Activated naive CD4-positive, alpha-beta T cell treated with anti-CD3 and anti-CD28 coated beads, Interleukin-2, amount 50 U/mL, for 16 hours (primary cell): ENCODE measurements around the gene BDP1.
"Not testable (repeated sequence)": the region's sequence is repeated elsewhere in the genome, so short reads cannot be mapped to it uniquely, and the experiment has no call there.

Source experiments
- DNase-seq: peaks from one replicate; pipeline ENCODE4 v3.0.0-alpha.2; 2020

Gene BDP1, protein sequence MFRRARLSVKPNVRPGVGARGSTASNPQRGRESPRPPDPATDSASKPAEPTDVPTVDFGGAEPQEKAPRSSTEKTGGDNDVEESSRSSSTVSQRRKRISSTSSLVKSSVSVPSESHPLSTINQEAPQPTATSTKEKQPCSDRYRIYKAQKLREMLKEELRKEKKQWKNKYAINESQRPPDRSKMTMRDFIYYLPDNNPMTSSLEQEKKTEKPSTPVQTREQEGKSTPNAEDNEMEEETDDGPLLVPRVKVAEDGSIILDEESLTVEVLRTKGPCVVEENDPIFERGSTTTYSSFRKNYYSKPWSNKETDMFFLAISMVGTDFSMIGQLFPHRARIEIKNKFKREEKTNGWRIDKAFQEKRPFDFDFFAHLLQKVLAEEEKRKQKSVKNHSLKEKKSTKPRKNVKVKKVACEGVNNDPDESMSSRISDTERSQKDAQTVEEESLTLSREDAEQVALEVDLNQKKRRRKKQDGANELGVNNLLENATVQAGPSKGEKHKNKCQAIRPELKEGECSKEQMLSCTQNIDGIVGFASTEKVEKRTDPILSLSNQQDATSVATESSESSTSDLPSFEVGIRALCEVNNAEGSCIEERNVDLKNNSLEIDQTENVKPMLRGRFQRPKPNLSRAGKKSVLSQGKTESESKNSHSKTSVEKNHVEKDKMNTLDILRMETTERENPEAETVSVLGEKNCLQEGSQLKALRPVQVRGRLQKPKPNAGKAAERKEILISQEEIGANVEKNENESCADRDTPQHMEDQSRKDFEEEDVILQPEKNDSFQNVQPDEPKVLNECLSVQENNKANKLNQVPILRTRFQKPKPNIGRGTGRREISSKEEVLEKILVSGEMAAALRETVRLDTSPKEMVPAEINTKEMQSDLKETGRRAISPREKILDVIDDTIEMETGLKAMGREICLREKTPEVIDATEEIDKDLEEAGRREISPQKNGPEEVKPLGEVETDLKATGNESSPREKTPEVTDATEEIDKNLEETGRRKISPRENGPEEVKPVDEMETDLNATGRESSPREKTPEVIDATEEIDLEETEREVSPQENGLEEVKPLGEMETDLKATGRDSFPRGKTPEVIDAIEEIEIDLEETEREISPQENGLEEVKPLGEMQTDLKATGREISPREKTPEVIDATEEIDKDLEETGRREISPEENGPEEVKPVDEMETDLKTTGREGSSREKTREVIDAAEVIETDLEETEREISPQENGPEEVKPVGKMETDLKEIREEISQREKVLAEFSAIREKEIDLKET (N-terminal part only)

DNA sequence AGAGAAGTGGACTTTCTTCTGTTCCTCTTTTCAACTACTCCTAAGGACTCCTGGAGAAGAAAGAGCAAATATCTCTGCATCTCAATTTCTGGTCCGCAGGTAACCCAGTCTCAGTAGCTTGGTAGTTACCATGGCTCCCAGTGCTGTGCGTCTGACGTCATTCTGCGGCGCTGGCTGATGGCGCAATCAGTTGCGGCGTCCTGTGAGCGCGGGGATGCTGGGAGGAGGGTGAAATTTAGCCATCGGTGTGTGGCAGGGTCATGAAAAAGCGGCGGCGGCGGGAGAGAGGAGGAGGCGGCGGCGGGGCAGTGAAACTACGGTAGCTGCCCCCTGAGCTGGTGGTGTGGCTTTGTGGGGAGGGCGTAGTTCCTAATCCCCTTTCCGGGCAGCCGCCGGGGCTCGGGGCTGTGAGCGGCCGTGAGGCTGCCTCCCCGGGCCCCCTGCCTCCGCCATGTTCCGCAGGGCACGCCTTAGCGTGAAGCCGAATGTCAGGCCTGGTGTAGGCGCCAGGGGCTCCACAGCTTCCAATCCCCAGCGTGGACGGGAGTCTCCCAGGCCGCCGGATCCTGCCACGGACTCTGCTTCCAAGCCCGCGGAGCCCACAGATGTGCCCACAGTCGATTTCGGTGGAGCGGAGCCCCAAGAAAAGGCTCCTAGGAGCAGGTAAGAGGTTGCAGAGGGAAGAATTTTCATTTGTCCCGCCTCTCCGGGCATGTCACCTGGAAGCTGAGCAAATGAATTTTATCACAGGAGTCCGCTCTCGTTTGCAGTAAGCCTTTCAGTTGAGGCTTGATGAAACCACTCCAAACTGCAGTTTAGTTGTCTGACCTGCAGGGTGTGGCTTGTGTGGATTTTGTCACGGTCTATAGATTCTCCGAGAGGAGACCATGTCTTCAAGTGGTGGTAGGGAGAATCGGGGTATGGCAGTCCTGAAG, at the start of gene BDP1:
BDP1 (plus strand) TSS at position 225 of the 935 bp plus-strand sequence; CDS start at position 452, 227 bp downstream.
- DNase-seq: peak; percentile 96

DNA sequence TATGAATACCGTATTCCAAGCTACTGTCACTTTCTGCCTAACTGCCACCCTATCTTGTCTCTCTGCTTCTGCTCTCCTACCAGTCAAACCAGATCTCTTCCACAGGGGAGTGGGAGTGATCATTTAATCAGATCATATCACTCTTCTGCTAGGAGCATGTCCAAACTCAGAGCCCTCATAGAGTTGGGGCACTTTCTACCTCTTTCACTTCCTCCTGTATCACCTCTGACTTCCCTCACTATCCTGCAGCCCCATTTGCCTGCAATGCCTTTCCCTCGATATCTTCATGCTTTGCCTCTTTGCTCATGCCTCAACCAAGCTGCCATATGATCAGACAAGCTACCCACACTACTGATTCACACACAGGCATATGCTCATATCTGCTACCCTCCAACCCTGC, 45.4 kb upstream of the BDP1 start:
- DNase-seq: not testable (repeated sequence)

DNA sequence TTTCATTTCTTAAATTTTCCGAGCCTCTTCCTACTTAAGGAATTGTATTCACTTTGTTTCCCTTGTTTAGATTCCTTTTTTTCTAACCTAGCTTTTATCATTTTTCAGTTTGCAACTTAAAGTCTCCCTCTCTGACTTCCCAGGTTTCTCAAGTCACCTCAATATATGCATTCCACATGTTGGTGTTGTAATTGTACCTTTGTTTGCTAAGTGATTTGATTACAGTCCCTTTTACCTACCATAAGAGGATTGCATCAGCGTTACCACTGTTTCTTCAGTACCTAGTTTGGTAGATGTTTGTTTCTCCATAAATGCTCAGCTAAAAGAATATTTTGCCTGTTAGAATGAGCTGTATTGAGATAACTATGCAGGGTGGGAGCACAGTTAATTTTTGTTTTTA, 39.8 kb upstream of the BDP1 start:
- not testable (repeated sequence) for DNase-seq

DNA sequence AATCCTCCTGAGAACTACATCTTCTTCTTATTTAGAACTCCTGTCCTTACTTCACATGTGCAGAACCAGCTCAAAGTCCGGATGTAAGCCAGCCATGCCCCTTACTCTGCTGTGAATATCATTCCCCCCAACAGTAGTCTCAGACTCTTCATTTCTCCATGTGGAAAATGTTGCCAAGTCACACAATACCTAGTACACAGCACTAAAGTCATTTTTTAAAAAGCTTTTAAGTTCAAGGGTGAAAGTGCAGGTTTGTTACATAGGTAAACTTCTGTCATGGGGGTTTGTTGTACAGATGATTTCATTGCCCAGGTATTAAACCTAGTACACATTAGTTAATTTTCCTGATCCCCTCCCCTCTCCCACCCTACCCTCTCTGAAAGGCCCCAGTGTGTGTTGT, 37.4 kb upstream of the BDP1 start:
- not testable (repeated sequence) for DNase-seq

DNA sequence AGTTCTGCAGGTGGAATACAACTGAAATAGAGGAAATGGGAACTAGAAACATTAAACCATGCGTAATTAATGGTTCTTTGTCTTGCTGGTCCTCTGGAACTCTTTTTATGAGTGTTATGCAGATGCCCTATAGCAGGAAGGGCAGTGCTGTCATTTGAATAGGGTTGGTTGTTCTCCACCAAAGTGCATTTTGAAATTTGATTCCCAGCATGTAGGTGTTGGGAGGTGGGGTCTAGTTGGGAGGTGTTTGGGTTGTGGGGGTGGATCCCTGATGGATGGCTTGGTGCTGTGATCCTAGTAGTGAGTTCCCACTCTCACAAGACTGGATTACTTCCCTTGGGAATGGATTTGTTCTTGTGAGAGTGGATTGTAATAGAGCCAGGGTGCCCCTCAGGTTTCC, 34.2 kb upstream of the BDP1 start:
- not testable (repeated sequence) for DNase-seq

DNA sequence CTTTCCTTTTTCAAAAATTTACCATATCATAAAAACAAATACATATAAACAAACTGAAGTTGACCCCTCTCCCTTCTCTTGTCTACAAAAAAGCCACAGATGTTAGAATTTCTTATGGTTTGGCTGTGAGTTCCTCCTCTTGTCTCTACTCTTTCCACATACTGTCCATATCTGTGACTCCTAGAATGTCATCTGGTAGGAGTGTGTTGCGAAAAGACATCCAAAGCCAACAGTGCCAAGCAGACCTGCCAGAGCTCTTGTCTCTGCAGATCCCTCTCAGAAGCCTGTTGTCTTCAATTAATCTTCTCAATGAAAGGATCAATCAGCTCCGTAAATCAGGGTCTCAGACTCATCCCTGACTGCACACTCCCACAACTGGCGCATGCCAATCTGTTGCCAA, 31.6 kb upstream of the BDP1 start:
- DNase-seq: not testable (repeated sequence)

DNA sequence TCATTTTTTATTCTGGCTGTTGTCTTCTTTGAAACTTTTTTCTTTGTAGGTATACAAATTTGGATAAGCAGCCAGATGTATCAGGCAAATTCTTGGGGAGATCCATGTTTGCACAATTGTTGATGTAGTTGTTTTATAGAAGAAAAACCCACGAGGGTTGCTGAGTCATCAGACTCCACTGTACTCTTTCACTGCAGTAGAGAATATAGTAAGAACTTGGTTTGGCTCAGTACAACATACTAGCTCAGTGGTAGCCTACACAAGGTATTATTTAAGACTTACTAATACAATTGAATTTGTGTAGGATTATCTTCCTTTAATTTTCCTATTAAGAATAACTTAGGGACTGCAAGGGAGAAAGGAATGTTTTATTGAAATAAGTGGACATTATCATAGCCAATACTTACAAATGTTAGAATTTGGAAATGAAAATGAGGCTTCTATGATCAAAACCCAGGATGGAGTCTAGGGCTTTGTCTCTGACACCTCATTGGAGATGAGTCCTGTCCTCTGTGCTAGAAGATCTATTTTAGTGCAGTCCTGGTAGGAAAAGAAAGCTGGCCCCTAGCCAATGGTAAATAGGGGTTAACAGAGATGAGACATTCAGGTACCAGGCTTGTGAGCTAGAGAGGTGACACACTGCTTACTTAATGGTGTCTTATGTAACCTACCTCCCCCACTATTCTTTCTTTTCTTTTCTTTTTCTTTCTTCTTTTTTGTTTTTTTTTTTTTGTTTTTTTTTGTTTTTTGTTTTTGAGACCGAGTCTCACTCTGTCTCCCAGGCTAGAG, 28.6 kb upstream of the BDP1 start:
- DNase-seq: not testable (repeated sequence)

DNA sequence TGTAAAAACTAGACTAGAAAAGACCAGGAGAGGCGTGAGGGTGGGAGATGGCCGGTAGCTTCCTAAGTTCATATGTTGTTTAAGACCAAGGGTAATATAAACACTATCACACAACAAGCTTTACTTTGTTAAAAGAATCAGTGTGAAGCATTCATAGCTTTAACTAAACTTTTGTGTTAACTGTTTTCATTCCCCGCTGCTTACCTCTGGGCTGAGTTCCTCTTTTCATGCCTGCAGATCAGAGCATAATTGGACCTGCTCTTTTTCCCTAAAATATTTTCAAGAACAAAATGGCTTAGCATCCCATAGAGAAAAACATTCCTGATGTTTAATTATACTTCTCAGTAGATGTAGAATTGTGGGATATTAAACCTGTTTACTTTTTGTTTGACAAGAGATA, 23.0 kb upstream of the BDP1 start:
- DNase-seq: not testable (repeated sequence)

DNA sequence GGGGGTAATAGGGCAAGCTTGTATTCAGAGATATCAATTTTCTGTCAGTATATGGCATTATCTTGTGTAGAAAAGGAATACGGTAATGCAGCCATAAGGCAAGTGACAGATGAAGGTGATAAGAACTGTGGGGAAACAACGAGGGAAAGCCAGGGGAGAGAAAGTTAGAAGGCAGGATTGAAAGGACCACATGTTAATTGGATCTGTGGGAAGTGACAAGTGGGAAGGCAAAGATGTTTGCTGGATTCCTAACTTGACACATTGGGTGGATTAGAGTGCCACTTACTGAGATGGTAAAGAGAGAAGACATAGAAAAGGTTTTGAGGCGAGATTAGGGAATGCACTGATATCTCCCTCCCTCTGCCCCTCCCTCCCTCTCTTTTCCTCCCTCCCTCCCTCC, 20.6 kb upstream of the BDP1 start:
- not testable (repeated sequence) for DNase-seq

DNA sequence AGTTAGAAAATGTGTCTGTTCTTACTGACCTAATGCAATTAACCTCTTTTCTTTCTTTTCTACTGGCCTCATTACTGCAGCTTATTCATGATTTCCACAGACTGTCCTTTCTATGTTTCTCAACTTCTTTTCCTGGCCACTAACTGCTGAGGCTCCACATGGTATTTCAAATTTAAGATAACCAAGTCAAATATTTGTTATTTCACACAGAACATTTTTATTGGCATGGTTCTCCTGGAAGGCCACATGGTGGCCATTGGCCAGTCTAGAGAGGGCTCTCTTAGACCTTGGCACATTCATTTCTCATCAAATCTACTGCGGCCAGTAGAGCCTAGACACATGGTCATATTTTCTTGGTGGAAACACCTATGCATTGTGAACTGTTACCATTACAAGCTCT, 13.9 kb upstream of the BDP1 start:
- DNase-seq: not testable (repeated sequence)

DNA sequence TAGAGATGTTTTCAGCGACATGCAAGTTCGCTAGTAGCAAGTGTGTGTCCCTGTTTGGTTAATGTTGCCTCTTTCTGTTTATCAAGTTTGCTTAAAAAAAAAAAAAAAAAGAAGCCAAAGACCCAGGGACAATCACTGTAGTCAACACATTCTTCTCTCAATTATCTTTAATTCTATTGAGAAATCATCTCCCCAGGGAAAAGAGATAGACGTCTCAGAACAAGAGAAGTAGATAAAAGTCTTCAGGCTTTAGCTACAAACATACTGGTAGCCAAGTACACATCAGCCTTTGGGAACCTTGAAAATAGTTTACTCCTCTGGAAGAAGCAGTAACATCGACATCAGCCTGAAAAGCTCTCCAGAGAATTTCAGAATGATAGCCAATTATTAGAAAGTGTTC, 11.6 kb upstream of the BDP1 start:
- not testable (repeated sequence) for DNase-seq

DNA sequence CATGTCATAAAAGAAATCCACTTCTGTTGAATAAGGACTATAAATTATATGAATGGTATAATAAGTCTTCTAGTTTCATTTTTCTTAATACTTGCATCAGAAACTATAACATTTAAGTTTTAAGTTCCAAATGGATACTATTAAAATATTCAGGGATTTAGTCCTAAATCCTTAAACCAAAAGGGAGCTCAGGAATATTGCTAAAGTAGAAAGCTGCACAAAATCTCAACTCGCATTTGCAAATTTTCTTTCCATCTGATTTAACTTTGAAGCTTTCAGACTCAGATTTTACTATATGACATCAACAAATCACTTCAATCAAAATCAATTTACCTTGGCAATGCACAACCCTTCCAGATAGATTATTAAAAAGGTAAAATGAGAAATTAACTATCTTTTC, 10.4 kb upstream of the BDP1 start:
- not testable (repeated sequence) for DNase-seq

DNA sequence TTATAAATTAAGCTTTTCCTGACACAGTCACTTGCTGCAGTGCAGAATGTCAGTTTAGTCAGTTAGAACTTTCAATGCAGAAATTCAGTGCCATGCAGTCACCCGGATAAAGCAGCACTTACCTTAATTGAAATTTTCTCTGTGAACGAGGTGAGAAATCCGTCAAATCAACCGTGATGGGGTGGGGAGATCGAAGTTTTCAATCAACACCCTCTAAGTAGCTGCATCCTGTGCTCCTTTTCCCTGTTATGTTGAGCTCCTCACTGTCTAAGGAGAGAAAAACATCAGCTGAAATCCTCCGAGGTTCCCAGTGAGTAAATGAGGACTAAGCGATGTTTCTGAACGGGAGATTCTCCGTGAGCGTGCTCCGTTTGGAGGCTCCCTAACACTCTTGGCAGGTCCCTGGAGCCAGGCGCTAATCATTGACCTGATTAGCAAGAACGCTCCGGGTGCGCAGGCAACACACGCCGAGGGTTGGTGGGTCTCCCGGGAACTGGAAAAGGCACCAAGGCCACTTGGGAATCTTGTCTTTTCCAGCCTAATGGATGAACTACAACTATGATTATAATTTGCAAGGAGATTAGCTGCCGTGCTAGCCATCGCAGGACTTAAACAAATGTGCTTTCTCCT, 9.8 kb upstream of the BDP1 start:
- not testable (repeated sequence) for DNase-seq

DNA sequence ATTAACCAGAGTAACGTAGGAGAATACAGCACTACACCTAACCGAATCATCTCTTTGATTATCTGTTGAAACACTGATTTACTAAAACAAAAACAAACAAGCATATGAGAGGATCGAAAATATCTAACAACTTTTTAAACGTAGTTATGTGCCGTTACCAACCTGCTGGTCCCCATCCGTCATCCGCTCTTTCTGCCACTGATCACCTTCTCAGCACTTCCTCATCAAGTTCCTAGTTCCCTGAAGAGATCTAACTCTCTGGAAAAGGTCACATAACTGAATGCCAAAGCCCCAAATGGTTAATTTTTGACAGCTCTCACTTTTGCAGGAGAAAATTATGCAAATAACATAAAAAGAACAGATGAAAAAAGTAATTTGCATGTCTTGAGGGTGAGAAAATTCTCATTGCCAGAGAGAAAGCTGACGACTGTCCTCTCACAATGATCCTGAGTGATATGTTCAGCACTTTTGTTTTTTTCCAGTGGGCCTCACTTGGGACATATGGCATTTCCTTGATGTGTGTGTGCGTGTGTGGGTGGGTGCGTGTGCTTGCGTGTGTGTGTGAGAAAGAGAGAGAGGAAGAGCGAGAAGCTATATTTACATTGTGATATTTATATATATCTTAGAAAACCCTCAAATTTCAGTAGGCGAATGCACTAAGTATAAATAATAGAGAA, 8.8 kb upstream of the BDP1 start:
- DNase-seq: not testable (repeated sequence)

DNA sequence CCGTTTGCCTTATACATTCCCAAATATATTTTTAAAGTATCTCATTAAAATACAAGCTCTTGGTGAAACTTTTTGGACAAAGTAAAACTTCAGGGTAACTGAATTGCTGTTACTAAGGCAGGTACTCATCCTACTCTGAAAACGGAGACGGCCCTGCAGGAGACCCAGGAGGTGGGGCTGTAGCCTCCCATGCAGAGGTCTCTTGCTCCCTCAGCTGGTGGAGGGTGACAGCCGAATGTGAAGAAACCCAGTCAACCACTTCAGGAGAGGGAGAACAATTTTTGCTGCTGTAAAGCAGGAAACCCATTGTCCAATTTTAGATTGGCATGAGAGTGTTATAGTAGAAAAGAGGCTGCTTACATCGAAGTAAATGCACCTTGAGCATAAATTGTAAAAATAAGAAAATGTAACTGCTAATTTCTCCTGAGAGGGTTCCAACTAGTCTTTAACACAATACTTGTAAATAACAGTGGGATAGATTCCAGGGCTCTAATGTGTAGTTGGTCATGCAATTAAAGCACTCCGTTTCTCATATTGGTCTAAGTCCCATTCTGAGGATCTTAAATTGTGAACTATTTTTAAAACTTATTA, 8.1 kb upstream of the BDP1 start:
- peak; percentile 52 for DNase-seq

DNA sequence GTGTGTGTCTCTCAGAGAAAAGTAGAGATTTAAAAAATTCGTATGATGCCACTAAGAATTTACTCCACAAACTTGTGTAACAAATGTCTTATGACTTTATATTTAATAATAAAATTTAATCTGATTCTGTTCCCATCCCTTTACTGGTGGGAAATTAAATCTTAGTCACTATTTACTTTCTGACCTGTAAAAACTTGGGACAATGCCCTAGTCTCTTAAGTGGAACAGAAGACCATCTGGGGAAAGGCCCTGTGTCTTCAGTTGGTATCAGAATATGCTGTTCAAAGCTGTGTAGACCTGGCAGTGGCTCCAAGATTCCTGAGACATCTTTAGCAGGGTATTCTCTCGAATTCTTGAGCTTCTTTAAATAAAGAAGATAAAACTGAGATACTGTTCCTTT, 2.6 kb upstream of the BDP1 start:
- DNase-seq: no peak

DNA sequence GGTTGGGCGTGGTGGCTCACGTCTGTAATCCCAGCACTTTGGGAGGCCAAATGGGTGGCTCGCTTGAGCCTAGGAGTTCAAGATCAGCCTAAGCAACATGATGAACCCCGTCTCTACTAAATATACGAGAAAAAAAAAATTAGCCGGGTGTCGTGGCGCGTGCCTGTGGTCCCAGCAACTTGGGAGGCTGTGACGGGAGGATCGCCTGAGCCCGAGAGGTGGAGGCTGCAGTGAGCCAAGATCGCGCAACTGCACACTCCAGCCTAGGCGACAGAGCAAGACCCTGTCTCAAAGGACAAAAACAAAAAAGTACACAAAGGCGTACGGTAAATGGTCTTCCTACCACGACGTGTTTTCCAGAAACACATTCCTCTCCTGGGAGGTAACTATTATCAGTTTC, 538 bp upstream of the BDP1 start:
- no peak for DNase-seq

DNA sequence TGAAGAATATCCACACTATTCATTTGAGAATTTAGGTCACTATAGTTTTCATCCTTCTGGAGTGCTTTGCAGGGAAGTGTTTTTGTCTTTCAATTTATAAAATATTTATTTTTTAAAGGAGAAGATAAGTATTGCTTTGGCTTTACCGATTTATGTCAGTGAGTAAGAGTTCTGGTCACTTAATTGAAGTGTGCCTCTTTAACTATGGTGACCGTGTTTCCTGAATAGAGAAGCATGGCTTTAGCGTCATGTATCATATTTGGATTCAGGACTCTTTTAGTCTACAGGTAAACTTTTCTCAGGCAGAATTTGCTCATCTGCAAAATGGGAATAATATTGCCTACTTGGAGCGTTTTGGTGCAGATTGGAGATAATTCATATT, 902 bp downstream of the BDP1 start:
- no peak for DNase-seq

DNA sequence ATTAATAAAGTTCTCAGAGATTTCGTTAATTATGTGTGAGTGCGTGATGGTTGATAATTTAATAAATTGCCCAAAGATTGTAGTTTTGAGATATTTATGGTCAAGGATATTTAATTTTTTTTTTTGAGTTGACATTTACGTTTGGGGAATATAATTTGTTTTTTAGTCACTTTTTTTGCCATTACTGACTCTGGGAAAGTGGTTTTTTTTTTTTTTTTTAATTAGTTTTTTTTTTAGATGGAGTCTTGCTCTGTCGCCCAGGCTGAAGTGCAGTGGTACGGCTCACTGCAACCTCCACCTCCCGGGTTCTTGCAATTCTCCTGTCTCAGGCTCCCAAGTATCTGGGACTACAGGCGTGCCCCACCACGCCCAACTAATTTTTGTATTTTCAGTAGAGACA, 1.7 kb downstream of the BDP1 start:
- no peak for DNase-seq

DNA sequence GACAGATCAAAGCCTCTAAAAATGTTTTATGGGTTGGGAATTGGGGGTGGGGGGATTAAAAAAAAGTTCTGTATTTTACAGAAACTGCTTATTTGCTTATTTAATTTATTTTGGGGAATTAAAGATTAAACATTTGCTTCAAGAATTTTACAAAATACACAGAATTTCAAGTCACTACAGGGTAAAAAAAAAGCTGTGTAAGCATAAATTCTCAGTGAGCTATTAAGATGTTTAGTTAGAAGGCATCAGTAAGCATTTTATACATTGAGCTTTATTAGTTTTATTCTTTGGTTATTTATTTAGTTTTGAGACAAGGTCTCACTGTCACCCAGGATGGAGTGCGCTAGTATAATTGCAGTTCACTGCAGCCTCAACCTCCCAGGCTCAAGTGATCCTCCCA, 5.2 kb downstream of the BDP1 start:
- no peak for DNase-seq
